Nephron progenitor cell (in vitro differentiated cells): ENCODE data around the gene ELOB.

Source experiments
- DNase-seq: peaks from one replicate; pipeline ENCODE4 v3.0.0; 2021
- H3K27ac Mint-ChIP-seq: 2 replicates; pipeline ENCODE4 v1.8.0; 2021; ENCODE audit warnings: mild to moderate bottlenecking, moderate library complexity, mixed read lengths
- H3K27me3 Mint-ChIP-seq: 2 replicates; pipeline ENCODE4 v1.8.0; 2021; ENCODE audit warnings: mild to moderate bottlenecking, low read depth, mixed read lengths; ENCODE audit not compliant: poor library complexity
- H3K36me3 Mint-ChIP-seq: 2 replicates; pipeline ENCODE4 v1.8.0; 2021; ENCODE audit warnings: low read depth, mixed read lengths
- H3K4me1 Mint-ChIP-seq: 2 replicates; pipeline ENCODE4 v1.8.0; 2021; ENCODE audit warnings: mixed read lengths
- H3K4me3 Mint-ChIP-seq: 2 replicates; pipeline ENCODE4 v1.8.0; 2021; ENCODE audit warnings: mild to moderate bottlenecking, moderate library complexity, mixed read lengths
- H3K9me3 Mint-ChIP-seq: 2 replicates; pipeline ENCODE4 v1.8.0; 2021; ENCODE audit warnings: mild to moderate bottlenecking, moderate library complexity, mixed read lengths
- TF ChIP-seq, protein P1 (sequence below): fragments of 200-600 bp; sonication (generic); IDR thresholded peaks from 2 replicates; pipeline ENCODE4 v1.5.0; 2021; ENCODE audit warnings: antibody characterized with exemption

ELOB gene

DNA sequence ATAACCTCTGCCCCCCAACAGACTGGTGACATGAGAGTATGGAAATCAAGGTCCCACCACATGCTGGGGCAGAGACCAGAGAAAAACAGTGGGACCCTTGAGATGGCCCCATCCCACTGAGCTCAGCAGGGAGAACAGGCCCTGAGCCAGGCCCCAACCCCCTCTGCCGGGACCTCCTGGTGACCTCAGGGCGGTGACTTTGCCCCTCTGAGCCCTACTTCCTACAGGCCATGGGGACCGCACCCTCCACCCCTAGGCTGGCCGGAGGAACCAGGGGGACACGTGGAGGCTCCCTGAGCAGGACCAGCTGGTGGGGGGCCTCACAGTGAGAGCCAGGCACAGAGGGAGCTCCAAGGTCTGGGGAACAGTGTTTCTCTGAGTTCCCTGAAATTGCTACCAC, 38.5 kb downstream of the ELOB start:
- TF ChIP-seq, protein P1, sequence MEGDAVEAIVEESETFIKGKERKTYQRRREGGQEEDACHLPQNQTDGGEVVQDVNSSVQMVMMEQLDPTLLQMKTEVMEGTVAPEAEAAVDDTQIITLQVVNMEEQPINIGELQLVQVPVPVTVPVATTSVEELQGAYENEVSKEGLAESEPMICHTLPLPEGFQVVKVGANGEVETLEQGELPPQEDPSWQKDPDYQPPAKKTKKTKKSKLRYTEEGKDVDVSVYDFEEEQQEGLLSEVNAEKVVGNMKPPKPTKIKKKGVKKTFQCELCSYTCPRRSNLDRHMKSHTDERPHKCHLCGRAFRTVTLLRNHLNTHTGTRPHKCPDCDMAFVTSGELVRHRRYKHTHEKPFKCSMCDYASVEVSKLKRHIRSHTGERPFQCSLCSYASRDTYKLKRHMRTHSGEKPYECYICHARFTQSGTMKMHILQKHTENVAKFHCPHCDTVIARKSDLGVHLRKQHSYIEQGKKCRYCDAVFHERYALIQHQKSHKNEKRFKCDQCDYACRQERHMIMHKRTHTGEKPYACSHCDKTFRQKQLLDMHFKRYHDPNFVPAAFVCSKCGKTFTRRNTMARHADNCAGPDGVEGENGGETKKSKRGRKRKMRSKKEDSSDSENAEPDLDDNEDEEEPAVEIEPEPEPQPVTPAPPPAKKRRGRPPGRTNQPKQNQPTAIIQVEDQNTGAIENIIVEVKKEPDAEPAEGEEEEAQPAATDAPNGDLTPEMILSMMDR: no peak

DNA sequence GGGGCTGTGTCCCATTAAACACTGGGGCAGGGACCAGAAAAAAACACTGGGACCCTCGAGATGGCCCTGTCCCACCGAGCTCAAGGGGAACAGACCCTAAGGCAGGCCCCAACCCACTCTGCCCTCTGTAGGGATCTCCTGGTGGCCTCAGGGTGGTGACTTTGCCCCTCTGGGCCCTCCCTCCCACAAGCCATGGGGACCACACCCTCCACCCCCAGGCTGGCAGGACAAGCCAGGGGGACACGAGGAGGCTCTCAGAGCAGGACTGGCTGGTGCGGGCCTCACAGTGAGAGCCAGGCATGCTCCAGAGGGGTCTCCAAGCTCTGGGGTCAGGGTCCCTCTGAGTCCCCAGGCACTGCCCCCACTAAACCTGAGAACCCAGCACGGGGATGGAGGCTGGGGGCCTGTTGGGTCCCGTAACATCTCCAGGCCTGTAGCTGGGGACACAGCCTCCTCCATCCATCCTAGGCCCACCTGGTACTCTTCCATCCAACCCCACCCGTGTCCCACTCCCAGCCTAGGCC, 39.1 kb downstream of the ELOB start:
- peak overlapping the region; percentile 82 for H3K27ac Mint-ChIP-seq
- no peaks in the 10 kb centered on the region for H3K27me3 Mint-ChIP-seq
- TF ChIP-seq, protein P1: no peak
- no peaks in the 10 kb centered on the region for H3K36me3 Mint-ChIP-seq
- H3K4me3 Mint-ChIP-seq: no peak overlapping the region
- H3K9me3 Mint-ChIP-seq: no peaks in the 10 kb centered on the region
- DNase-seq: no peak
- peaks cover 41% of the 10 kb centered on the region for H3K4me1 Mint-ChIP-seq

More for the DNA sequence above, 38.5 kb downstream of the ELOB start:
- Mint-ChIP-seq H3K4me1 (peaks cover 44% of the 10 kb centered on the region), H3K27ac (peak overlapping the region; percentile 82), H3K36me3 (no peaks in the 10 kb centered on the region), H3K4me3 (no peak overlapping the region), H3K27me3 (peaks cover under 1% of the 10 kb centered on the region), H3K9me3 (no peaks in the 10 kb centered on the region)
- no peak for DNase-seq

DNA sequence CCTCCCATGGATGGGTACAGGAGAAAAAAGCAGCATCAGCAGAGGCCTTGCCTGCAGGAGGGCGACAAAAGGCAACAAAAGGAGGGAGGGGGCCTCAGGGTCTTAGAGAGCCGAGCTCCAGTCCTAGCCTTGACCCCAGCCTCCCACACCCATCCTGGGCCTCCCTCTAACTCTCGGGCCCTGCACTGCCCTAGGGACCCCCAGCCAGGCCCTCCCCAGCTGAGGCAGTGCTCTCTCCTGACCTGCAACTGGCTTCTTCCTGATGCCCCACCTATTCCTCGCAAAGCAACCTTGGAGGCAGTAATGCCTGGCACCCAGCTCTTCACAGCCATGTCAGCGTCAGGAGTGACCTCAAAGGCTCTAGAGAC, 39.9 kb downstream of the ELOB start:
- no peak overlapping the region for H3K4me3 Mint-ChIP-seq
- H3K9me3 Mint-ChIP-seq: no peaks in the 10 kb centered on the region
- H3K4me1 Mint-ChIP-seq: peaks cover 41% of the 10 kb centered on the region
- TF ChIP-seq, protein P1: no peak
- DNase-seq: no peak
- H3K27ac Mint-ChIP-seq: no peak overlapping the region
- H3K27me3 Mint-ChIP-seq: no peaks in the 10 kb centered on the region
- H3K36me3 Mint-ChIP-seq: no peaks in the 10 kb centered on the region

DNA sequence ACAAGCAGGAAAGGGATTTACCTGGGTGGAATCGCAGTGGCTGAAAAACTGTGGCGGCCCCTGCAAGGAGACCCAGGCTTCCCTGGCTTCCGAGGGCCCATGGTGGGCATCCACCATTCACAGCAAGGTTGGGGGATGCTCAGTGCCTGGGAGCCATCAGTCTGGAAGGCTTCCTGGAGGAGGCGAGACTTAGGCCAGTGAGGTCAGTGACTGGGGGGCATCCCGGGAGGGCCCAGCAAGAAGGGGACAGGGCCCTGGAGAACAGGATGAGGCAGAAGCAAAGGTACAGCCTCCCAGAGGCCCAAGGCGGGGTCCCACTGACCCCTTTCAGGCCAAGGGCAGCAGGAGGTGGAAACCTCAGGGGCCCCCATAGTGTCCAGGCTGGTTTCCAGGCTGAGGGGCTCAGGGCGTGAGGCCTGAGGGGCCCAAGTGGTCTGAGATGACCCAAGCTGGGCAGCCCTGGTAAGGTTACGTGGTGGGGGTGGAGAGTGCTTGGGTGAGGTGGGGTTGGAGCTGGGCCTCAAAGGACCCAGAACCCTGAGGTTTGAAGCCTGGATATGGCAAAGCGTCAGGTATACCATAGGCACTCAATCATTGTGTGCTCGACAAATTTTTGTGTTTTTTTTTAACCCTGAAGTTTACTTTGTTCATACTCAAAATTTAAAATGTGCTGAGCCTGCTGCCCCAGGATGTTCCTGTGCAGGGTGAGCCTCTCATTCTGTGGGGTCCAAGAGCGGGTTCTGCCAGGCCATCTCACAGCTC, 40.4 kb downstream of the ELOB start:
- Mint-ChIP-seq H3K9me3 (no peaks in the 10 kb centered on the region), H3K36me3 (no peaks in the 10 kb centered on the region), H3K4me1 (peaks cover 41% of the 10 kb centered on the region), H3K4me3 (no peak overlapping the region), H3K27me3 (peaks cover 4% of the 10 kb centered on the region), H3K27ac (no peak overlapping the region)
- DNase-seq: no peak
- TF ChIP-seq, protein P1: no peak

DNA sequence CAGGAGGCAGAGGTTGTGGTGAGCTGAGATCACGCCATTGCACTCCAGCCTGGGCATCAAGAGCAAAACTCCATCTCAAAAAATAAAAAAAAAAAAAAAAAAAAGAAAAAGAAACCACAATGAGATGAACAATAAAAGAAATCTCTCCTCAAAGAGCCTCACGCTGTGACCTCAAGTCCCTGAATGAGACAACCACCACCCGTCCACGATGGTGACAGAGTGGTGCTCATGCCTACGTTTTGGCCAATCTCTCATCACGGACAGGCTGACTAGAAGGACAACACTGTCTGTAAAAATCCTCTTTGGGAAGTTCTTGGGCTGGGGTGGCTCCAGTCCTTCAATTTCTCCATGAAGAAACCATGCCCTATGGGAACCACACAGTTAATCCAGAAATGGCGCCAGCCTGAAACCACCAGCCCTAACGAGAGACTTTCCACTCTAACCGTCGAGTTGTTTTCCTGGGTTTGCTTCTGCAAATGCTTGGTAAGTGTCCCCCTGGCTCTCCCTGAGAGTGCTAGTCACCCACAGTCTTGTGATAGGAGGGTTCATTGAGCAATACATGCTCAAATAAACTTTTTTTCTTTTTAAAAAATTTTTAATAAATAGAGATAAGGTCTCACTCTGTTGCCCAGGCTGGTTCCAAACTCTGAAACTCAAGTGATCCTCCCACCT, 42.1 kb downstream of the ELOB start:
- no peak for DNase-seq
- no peak overlapping the region for H3K27ac Mint-ChIP-seq
- no peaks in the 10 kb centered on the region for H3K36me3 Mint-ChIP-seq
- no peak overlapping the region for H3K4me3 Mint-ChIP-seq
- H3K4me1 Mint-ChIP-seq: peaks cover 30% of the 10 kb centered on the region
- TF ChIP-seq, protein P1: no peak
- H3K9me3 Mint-ChIP-seq: no peaks in the 10 kb centered on the region
- peaks cover 9% of the 10 kb centered on the region for H3K27me3 Mint-ChIP-seq
